ENCODE measurements around the gene CPT1C.

CPT1C gene

DNA sequence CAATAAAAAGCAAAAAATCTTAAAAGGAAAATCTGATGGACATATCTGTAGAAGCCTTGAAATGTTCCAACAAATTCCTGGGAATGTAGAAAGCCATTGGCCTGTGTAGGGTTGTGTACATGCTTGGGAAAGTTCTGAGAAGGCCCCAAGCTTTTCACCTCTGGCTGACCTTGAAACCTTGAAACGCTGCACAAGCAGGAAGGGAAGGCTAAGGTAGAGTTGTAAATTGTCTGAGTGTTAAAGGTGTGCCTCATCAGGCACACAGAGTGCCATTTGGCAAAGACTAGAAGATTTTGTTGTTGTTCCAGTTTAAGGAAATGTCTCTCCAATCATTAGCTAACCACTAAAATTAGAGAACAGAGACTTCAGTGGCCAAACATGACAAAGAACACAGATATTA is 61.8 kb downstream of the CPT1C start:
- DNase-seq (ENCODE audit: low read depth in 2 of 2, low spot score in 1 of 2), result no peak

DNA sequence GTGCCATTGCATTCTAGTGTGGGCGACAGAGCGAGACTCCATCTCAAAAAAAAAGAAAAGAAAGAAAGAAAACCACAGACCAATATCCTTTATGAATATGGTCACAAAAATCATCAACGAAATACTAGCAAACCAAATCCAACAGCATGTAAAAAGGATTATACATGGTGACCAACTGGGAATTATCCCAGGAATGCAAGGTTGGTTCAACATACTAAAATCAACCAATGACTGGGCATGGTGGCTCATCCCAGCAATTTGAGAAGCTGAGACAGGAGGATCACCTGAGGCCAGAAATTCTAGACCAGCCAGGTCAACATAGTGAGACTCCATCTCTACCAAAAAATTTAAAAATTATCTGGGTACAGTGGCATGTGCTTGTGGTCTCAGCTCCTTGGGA is 65.0 kb downstream of the CPT1C start:
- DNase-seq (ENCODE audit: low read depth in 2 of 2, low spot score in 1 of 2), result no peak

DNA sequence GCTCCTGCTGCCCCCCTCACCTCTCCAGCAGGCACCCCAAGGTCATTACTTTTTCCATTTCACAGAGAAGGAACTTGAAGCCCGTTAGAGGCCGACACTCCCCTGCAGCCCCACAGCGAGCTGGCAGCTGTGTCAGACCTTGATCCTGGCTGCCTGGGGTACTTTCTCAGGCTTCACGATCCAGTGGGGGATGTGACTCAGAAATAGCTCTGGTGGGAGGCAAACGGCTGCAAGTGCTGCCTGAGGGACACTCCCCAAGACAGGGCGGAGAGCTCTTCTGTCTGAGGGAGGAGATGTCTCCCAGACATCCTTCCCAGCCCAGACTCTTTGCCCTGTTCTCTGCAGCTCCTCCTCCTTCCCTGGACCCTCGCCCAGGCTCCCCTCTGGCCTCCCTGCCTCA is 67.4 kb downstream of the CPT1C start:
- DNase-seq (ENCODE audit: low read depth in 2 of 2, low spot score in 1 of 2), result no peak

DNA sequence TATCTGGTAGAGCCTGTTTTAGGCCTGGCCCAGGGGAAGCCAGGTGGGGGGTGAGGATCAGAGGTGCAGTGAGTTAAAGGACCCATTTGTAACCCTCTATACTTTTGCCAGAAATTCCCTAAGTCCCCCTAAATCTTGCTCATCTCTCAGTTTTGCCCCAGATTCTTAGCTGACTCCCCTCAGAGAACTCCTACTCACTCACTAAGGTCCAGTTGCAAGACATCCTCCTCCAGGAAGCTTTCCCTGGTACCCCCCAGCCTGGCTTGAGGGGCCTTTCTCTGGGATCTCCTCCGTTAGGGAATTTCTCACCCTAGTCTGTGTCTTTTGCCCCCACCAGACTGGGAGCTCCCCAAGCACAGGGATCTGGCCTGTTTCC is 70.3 kb downstream of the CPT1C start:
- no peak for DNase-seq (ENCODE audit: low read depth in 2 of 2, low spot score in 1 of 2)

DNA sequence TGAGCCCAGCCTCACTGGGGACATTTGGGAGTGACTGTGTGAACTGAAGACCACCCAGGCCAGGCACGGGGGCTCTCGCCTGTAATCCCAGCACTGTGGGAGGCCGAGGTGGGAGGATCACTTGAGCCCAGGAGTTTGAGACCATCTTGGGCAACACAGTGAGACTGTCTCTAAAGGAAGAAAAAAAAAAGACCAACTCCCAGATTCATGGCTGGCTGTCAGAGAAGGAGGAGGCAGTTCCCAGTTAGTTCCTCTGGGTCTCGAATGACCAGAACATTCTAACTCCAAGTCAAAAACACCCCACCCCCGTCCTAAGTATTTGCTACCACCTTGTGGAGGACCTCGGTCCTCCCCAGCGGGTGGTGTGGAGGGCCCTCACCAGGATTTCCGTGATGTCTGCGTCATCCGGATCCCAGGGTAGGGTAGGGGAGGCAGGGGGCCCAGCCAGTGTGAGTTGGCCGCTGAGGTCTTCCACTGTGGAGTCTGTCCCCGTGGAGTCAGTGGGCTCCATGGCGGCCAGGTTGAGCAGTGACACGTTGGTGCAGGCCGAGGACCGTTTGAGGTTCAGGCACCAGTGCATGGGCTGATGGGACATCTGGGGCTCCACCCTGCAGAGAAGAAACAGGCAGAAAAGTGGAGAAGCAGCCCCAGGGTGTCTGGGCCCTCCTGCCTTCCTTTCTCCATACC is 70.9 kb downstream of the CPT1C start:
- no peak for DNase-seq (ENCODE audit: low read depth in 2 of 2, low spot score in 1 of 2)

DNA sequence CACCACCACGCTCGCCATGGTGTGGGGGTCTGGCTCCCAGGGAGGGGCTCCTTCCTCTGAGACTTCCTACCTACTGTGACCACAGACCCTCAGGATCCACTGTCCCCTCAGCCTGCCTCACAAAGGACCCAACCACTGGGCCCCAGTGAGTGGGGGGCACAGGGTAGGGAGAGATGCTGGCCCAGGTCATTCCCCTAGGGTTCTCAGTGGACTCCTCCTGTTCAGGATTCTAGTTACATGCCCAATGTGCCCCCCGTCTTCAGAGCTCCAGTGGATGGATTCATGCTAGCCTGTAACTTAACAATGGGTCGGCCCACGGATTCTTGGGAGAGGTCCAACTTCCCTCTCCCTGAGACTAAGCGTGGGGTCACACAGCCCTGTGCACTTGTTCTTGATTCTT is 72.3 kb downstream of the CPT1C start, which contains the start of gene TSKS:
Gene TSKS (minus strand): TSS at position 77 of the 400 bp plus-strand sequence. CDS start 59 bp downstream, at position 18.
- DNase-seq (ENCODE audit: low read depth in 2 of 2, low spot score in 1 of 2), result no peak

Measured in stimulated activated CD8-positive, alpha-beta memory T cell treated with anti-CD3 and anti-CD28 coated beads, Interleukin-4, amount 100 ng/mL, for 4 hours (primary cell).